Natural killer cell (primary cell): ENCODE results near the gene MRPL10. TPM values are rescaled to one million over a fixed set of nuclear protein-coding genes. Genes with fewer than 3 reads are reported as not detected.

Source experiments
- ATAC-seq, 3 donors: fragments of 150-1000 bp in 2 of 3; fragments of 200-7000 bp in 1 of 3; cut with Tn5 transposase; 1 replicate in 1 of 3; 2 replicates in 2 of 3; pipeline ENCODE4 v1.10.0; 2021; ENCODE audit warnings: mild to moderate bottlenecking in 2 of 3, moderate library complexity in 2 of 3
- DNase-seq, 2 donors: peaks; one replicate each; pipeline versions ENCODE4 v3.0.0 to v3.0.0-alpha.2; 2013 to 2021; ENCODE audit warnings: mixed read lengths in 1 of 2
- H3K27ac ChIP-seq: one replicate; pipeline ENCODE4 v1.5.1; 2013; ENCODE audit warnings: mild to moderate bottlenecking, low read length
- H3K27me3 ChIP-seq: one replicate; pipeline ENCODE4 v1.6.1; 2013; ENCODE audit warnings: low read length; ENCODE audit not compliant: control insufficient read depth, insufficient read depth
- H3K36me3 ChIP-seq: one replicate; pipeline ENCODE4 v1.6.1; 2013; ENCODE audit warnings: low read length; ENCODE audit not compliant: control insufficient read depth, insufficient read depth
- H3K4me1 ChIP-seq: one replicate; pipeline ENCODE4 v1.6.1; 2013; ENCODE audit warnings: low read length; ENCODE audit not compliant: control insufficient read depth, insufficient read depth
- H3K4me3 ChIP-seq: one replicate; pipeline ENCODE4 v1.5.1; 2013; ENCODE audit warnings: low read length
- H3K9me3 ChIP-seq: one replicate; pipeline ENCODE4 v1.6.1; 2013; ENCODE audit warnings: low read length; ENCODE audit not compliant: control insufficient read depth, insufficient read depth
- H3K27ac Mint-ChIP-seq, 2 donors: one replicate each; pipeline ENCODE4 v1.8.0; 2022; ENCODE audit warnings: mild to moderate bottlenecking in 2 of 2, mixed read lengths in 2 of 2, moderate library complexity in 1 of 2
- H3K27me3 Mint-ChIP-seq, 2 donors: one replicate each; pipeline ENCODE4 v1.8.0; 2022; ENCODE audit warnings: low read depth in 2 of 2, mixed read lengths in 2 of 2
- H3K36me3 Mint-ChIP-seq: one replicate; pipeline ENCODE4 v1.8.0; 2022; ENCODE audit warnings: mixed read lengths
- H3K4me1 Mint-ChIP-seq, 2 donors: one replicate each; pipeline ENCODE4 v1.8.0; 2022; ENCODE audit warnings: mixed read lengths in 2 of 2
- H3K4me3 Mint-ChIP-seq: one replicate; pipeline ENCODE4 v1.8.0; 2022; ENCODE audit warnings: mild to moderate bottlenecking, moderate library complexity, mixed read lengths
- H3K9me3 Mint-ChIP-seq, 2 donors: one replicate each; pipeline ENCODE4 v1.8.0; 2022; ENCODE audit warnings: mixed read lengths in 2 of 2
- CTCF ChIP-seq: fragments of 200-600 bp; IDR thresholded peaks from one replicate; pipeline ENCODE4 v1.8.0; 2022; ENCODE audit warnings: antibody characterized with exemption
- WGBS: methylation state at CpG from one replicate; pipeline ENCODE4 v1.1.7; 2013; ENCODE audit warnings: missing lambda C conversion rate; ENCODE audit not compliant: insufficient coverage; 5-methylcytosine and 5-hydroxymethylcytosine counted together
- intact Hi-C: fragments of 100-400 bp; cut with micrococcal nuclease; formaldehyde crosslinking; loops from one replicate; pipeline ENCODE4 v1.14.2; 2022
- total RNA-seq, 4 donors: library from RNA; stranded (reverse); fragments of 120-200 nt in 1 of 4; gene quantifications; one replicate each; pipeline versions ENCODE4 v1.2.3 to v1.2.4, GENCODE V29; 2013 to 2022

The MRPL10 gene
- total RNA-seq, 3 donors from 2014 or later (not counting 1 experiment from before 2014, with no cell fraction given) = 106 to 232 (median 144) TPM

GRCh38 chr17:47801906-47802305 lies 29.4 kb downstream of the MRPL10 start:
- Histone ChIP-seq H3K4me1 (no peaks in the 10 kb centered on the region), H3K4me3 (no peak overlapping the region), H3K36me3 (peaks cover under 1% of the 10 kb centered on the region), H3K27ac (no peak overlapping the region), H3K9me3 (no peaks in the 10 kb centered on the region), H3K27me3 (no peaks in the 10 kb centered on the region)
- Mint-ChIP-seq H3K27me3 (no peaks in the 10 kb centered on the region), H3K9me3 (no peaks in the 10 kb centered on the region), H3K27ac (peak overlapping the region in 1 of 2 donors; percentile 67), H3K36me3 (no peaks in the 10 kb centered on the region), H3K4me3 (no peak overlapping the region), H3K4me1 (no peaks in the 10 kb centered on the region)
- TF ChIP-seq CTCF = no peak
- WGBS = 65% methylated on average over 5 of the region's 6 CpGs
- DNase-seq = no peak
- intact Hi-C loops = loop anchor here (1.0 kb wide), 1 partner anchor 138 kb away; no protein-coding TSS in a partner anchor
- ATAC-seq = no peak

GRCh38 chr17:47801176-47801765 lies 30.1 kb downstream of the MRPL10 start:
- peak overlapping the region in 1 of 2 donors; percentile 67 for H3K27ac Mint-ChIP-seq
- H3K27me3 Mint-ChIP-seq = no peaks in the 10 kb centered on the region
- no peaks in the 10 kb centered on the region for H3K36me3 Mint-ChIP-seq
- ATAC-seq (no peak), DNase-seq (no peak)
- H3K4me1 Mint-ChIP-seq = no peaks in the 10 kb centered on the region
- no peaks in the 10 kb centered on the region for H3K4me1 ChIP-seq
- H3K27ac ChIP-seq = no peak overlapping the region
- H3K9me3 ChIP-seq = no peaks in the 10 kb centered on the region
- H3K4me3 ChIP-seq = no peak overlapping the region
- intact Hi-C loops = no loop called here
- WGBS = 93% methylated on average over 4 of the region's 4 CpGs
- TF ChIP-seq CTCF = no peak
- H3K36me3 ChIP-seq = no peaks in the 10 kb centered on the region
- no peaks in the 10 kb centered on the region for H3K9me3 Mint-ChIP-seq
- no peak overlapping the region for H3K4me3 Mint-ChIP-seq
- H3K27me3 ChIP-seq = no peaks in the 10 kb centered on the region

GRCh38 chr17:47800686-47801085 lies 30.7 kb downstream of the MRPL10 start:
- no peaks in the 10 kb centered on the region for H3K4me1 ChIP-seq
- H3K4me3 ChIP-seq = no peak overlapping the region
- H3K36me3 Mint-ChIP-seq = no peaks in the 10 kb centered on the region
- no peak overlapping the region for H3K4me3 Mint-ChIP-seq
- no peak for DNase-seq
- no peaks in the 10 kb centered on the region for H3K27me3 ChIP-seq
- WGBS = 89% methylated on average over 12 of the region's 12 CpGs
- no peaks in the 10 kb centered on the region for H3K9me3 ChIP-seq
- intact Hi-C loops = no loop called here
- no peak overlapping the region for H3K27ac ChIP-seq
- H3K36me3 ChIP-seq = no peaks in the 10 kb centered on the region
- H3K4me1 Mint-ChIP-seq = no peaks in the 10 kb centered on the region
- no peak for TF ChIP-seq CTCF
- no peak overlapping the region for H3K27ac Mint-ChIP-seq
- peaks cover 0 to under 1% of the 10 kb centered on the region in 2 donors for H3K27me3 Mint-ChIP-seq
- no peaks in the 10 kb centered on the region for H3K9me3 Mint-ChIP-seq
- no peak for ATAC-seq

GRCh38 chr17:47797797-47798196 lies 33.5 kb downstream of the MRPL10 start:
- no peak overlapping the region for H3K4me3 ChIP-seq
- Mint-ChIP-seq H3K4me1 (no peaks in the 10 kb centered on the region), H3K27me3 (peaks cover 14 to 24% of the 10 kb centered on the region in 2 donors), H3K9me3 (no peaks in the 10 kb centered on the region), H3K4me3 (no peak overlapping the region), H3K36me3 (no peaks in the 10 kb centered on the region), H3K27ac (no peak overlapping the region)
- no peak for ATAC-seq
- H3K4me1 ChIP-seq = no peaks in the 10 kb centered on the region
- H3K9me3 ChIP-seq = no peaks in the 10 kb centered on the region
- intact Hi-C loops = no loop called here
- H3K36me3 ChIP-seq = no peaks in the 10 kb centered on the region
- no peak overlapping the region for H3K27ac ChIP-seq
- TF ChIP-seq CTCF = no peak
- peaks cover 10% of the 10 kb centered on the region for H3K27me3 ChIP-seq
- no peak for DNase-seq
- 33% methylated on average over 1 of the region's 2 CpGs for WGBS
